GM12872 (cell line): ENCODE data around the gene FUCA2.

Experiments
- TF ChIP-seq, protein P1 (sequence below): IDR thresholded peaks from 3 replicates; pipeline ENCODE4 v1.5.1; 2011; ENCODE audit warnings: low read depth, mild to moderate bottlenecking, low read length, moderate library complexity; ENCODE audit not compliant: insufficient read depth

FUCA2 gene

DNA sequence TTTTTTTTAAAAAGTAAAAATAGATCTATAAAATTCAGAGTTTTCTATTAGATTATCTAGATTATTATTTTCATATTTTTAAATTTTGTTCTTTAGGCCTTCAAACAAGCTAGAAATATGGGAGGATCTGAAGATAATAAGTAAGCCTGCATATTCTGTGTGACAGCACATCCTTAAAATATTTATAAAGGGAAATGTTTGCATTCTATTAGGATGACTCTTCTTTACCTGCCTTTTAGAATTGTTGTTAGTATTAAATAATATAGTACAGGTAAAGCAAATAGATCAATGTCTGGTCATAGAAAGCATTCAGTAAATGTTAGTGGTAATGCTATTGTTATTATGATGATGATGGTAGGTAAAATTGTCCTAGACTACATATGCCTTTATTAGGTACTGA lies 43.5 kb downstream of the FUCA2 start:
- TF ChIP-seq, protein P1, sequence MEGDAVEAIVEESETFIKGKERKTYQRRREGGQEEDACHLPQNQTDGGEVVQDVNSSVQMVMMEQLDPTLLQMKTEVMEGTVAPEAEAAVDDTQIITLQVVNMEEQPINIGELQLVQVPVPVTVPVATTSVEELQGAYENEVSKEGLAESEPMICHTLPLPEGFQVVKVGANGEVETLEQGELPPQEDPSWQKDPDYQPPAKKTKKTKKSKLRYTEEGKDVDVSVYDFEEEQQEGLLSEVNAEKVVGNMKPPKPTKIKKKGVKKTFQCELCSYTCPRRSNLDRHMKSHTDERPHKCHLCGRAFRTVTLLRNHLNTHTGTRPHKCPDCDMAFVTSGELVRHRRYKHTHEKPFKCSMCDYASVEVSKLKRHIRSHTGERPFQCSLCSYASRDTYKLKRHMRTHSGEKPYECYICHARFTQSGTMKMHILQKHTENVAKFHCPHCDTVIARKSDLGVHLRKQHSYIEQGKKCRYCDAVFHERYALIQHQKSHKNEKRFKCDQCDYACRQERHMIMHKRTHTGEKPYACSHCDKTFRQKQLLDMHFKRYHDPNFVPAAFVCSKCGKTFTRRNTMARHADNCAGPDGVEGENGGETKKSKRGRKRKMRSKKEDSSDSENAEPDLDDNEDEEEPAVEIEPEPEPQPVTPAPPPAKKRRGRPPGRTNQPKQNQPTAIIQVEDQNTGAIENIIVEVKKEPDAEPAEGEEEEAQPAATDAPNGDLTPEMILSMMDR, result no peak

DNA sequence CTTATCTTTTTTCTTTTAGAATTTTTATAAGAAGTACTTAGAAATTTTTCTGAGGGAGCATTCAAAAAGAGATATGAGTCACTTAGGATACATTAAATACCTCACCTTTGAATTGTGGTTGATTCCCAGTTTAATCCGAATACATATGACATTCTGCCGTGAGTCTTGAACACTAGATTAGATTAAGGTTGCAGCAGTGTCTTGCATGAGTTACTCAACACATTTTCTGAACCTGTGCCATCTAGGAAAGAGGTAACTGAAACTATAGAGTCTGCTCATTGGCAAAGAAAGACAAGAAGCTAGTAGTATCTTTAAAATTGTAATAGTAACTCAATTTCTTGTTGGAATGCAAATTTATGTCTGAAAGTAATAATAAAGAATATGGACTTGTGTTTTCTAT lies 46.0 kb downstream of the FUCA2 start:
- TF ChIP-seq, protein P1, result no peak

DNA sequence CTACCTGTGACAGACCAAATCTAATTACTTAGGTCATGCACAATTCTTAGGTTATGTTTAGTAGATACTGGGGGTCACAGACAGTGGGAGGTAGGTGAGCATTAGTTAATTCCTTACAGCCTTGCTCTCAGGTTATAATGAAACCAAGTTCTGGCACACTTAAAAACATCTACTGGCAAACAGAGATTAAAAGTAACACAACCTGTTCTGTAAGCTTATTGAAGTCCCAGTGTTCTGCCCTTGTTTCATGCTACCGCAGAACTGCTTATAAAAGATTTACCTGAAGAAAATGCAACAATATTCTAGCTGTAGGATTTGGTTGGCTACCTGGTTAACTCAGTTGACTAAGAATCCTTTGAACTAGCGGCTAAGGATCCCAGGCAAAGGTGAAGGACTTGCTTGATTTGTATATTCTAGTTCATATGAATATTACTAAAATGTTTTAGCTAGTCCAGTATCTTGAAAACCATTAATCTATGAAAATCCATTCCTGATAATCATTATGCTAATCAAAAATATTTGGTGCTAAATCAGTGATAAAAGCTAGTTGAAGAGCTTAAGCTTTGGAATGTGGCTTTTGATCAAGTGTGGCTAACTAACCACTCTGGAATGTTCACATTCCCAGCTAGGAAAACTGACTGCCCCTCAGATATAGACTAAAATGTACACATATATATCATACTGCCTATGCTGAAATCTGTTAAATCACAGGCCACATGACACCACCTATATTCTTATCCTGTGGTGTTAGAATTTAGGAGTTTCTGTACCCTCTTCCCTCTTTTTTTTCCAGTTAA lies 53.8 kb downstream of the FUCA2 start:
- TF ChIP-seq, protein P1, result no peak

DNA sequence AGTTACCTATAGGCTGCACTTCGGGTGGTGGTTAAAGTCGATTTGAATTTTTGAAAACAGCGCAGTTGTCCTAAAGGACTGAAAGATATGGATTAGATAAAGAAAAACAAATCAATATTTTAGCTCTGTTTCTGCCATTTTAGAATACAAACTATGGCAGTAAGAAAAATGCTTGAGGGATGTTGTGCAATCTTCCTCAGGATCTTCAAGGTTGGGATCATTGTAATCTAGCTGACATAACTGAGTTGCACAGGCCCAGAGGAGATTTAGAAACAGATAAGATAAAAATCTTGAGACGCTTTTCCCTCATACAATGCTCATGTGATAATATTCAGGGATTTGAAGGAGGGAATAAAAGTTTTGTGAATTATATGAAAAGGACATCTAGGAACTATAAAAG lies 60.0 kb downstream of the FUCA2 start:
- TF ChIP-seq, protein P1, result no peak

DNA sequence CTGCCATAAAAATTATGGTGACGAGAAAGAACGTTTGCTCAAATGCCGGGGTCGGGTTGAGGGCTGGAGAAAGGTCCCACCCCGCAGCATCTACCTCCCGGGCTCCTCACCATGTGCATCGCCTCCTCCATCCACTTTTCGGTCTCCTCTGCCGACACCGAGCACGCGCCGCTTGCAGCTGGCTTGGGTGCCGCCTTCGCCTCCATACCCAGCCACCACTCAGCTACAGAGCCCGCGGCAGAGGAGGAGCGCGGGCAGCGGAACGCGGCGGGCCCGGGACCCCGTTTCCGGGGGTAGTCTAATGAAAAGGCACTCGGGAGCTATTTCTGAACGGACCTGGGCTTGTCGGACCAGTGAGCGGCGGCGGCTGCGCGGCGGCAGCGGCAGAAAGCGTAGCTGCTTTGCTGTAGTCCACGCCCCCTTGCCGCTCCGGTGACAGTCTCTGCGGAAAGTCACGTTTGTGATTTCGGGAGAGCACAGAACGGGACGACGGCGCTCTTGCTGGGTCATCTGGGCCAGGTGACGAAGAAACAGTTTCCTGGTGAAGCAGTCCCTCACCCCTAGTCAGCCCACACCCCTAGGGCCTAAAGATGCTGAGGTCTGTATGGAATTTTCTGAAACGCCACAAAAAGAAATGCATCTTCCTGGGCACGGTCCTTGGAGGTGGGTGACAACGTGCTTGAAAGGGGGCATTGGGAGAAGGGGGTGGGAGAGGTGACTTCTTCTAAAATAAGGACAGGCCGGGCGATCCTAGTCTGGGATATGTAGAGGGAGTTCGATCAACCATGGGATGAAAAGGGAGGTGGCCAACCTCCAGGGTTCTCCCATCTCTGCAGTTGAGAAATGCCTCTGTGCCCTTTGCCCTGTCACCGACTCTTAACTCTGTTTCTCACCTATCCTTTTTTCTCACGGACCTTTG lies 60.8 kb downstream of the FUCA2 start, which contains the start of the genes ADAT2 and PEX3:
Gene ADAT2 (minus strand): TSS at position 243 of the 919 bp plus-strand sequence. CDS start 37 bp downstream, at position 206.
Gene PEX3 (plus strand): TSS at position 353 of the 919 bp plus-strand sequence. CDS start 238 bp downstream, at position 591.
- TF ChIP-seq, protein P1, result no peak

DNA sequence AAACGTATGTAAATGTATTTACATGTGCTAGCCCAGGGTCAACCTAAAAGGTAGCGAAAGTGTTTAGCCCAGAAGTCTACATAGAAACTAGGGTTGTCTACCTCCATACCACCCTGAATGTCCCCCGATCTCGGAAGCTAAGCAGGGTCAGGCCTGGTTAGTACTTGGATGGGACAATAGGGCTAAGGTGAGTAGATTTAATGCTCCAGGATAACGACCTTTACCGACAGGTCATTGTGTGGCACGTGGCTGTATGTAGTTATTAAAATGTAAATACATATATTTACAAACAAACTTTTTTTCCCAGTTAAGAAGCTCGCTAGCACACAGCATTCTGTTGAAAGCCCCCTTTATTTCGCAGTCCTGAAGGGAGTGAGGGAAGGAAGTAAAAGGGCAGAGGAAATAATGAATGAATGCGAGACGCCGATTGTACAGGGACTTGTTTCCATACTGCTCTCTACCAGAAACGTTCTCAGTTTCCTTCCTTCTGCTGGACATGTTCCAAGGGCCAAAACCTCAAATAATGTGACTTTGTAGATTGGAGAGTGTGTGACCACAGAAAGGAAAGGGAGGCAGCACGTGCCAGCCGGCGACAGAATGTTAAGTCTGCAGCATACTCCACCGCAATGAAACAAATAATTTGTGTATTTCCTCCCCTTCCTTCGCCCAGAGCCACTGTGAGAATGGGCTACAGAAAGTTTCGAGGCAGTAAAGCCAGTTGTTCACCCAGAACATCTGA lies 61.6 kb downstream of the FUCA2 start:
- TF ChIP-seq, protein P1, result no peak
